Trophoblast cell (in vitro differentiated cells and primary cell): ENCODE data around the gene TBC1D3C. TPM values are rescaled to one million over a fixed set of nuclear protein-coding genes. Genes with fewer than 3 reads are reported as not detected.
"Not testable (repeated sequence)": the region's sequence is repeated elsewhere in the genome, so short reads cannot be mapped to it uniquely, and the experiment has no call there.

Source experiments
- DNase-seq, 2 donors: peaks; one replicate each; pipeline ENCODE4 v3.0.0-alpha.2; 2016
- H2AFZ ChIP-seq: 2 replicates; pipeline ENCODE4 v1.6.1; 2013; ENCODE audit warnings: low read length, moderate library complexity, mild to moderate bottlenecking; ENCODE audit not compliant: insufficient read depth, poor library complexity
- H2AK5ac ChIP-seq: 2 replicates; pipeline ENCODE4 v1.6.1; 2013; ENCODE audit warnings: mild to moderate bottlenecking, low read length
- H2BK120ac ChIP-seq: 2 replicates; pipeline ENCODE4 v1.6.1; 2013; ENCODE audit warnings: low read length, mild to moderate bottlenecking, moderate library complexity; ENCODE audit not compliant: insufficient read depth, poor library complexity
- H2BK12ac ChIP-seq: 2 replicates; pipeline ENCODE4 v1.6.1; 2013; ENCODE audit warnings: mild to moderate bottlenecking, low read length, moderate library complexity
- H2BK5ac ChIP-seq: 2 replicates; pipeline ENCODE4 v1.6.1; 2013; ENCODE audit warnings: low read length, low read depth, moderate library complexity, mild to moderate bottlenecking; ENCODE audit not compliant: poor library complexity
- H3K14ac ChIP-seq: 2 replicates; pipeline ENCODE4 v1.6.1; 2013; ENCODE audit warnings: mild to moderate bottlenecking, low read length
- H3K18ac ChIP-seq: 2 replicates; pipeline ENCODE4 v1.6.1; 2013; ENCODE audit warnings: mild to moderate bottlenecking, low read length
- H3K23ac ChIP-seq: 2 replicates; pipeline ENCODE4 v1.6.1; 2013; ENCODE audit warnings: low read length
- H3K27ac ChIP-seq: 2 replicates; pipeline ENCODE4 v1.5.1; 2013; ENCODE audit warnings: low read depth, mild to moderate bottlenecking, inconsistent platforms, low read length, moderate library complexity
- H3K27me3 ChIP-seq: 2 replicates; pipeline ENCODE4 v1.6.1; 2013; ENCODE audit warnings: inconsistent platforms, mild to moderate bottlenecking, low read length, moderate library complexity; ENCODE audit not compliant: insufficient read depth
- H3K36me3 ChIP-seq, 2 experiments: 1 replicate in 1 of 2; 2 replicates in 1 of 2; pipeline ENCODE4 v1.6.1; 2013; ENCODE audit warnings: low read length in 2 of 2, mild to moderate bottlenecking in 2 of 2, moderate library complexity in 1 of 2; ENCODE audit not compliant: insufficient read depth in 2 of 2, control insufficient read depth in 1 of 2
- H3K4ac ChIP-seq: 2 replicates; pipeline ENCODE4 v1.6.1; 2013; ENCODE audit warnings: low read depth, mild to moderate bottlenecking, low read length, moderate library complexity
- H3K4me1 ChIP-seq, 2 experiments: 1 replicate in 1 of 2; 2 replicates in 1 of 2; pipeline ENCODE4 v1.6.1; 2013; ENCODE audit warnings: low read length in 2 of 2, mild to moderate bottlenecking in 2 of 2, moderate library complexity in 1 of 2; ENCODE audit not compliant: insufficient read depth in 2 of 2, control insufficient read depth in 1 of 2
- H3K4me2 ChIP-seq: 2 replicates; pipeline ENCODE4 v1.6.1; 2013; ENCODE audit warnings: inconsistent platforms, mild to moderate bottlenecking, low read length, moderate library complexity
- H3K4me3 ChIP-seq: 2 replicates; pipeline ENCODE4 v1.5.1; 2013; ENCODE audit warnings: mild to moderate bottlenecking, low read depth, low read length, inconsistent platforms
- H3K79me1 ChIP-seq: one replicate; pipeline ENCODE4 v1.6.1; 2013; ENCODE audit warnings: low read length
- H3K79me2 ChIP-seq: 2 replicates; pipeline ENCODE4 v1.6.1; 2013; ENCODE audit warnings: low read length, mild to moderate bottlenecking; ENCODE audit not compliant: control insufficient read depth, insufficient read depth, poor library complexity
- H3K9ac ChIP-seq: 2 replicates; pipeline ENCODE4 v1.6.1; 2013; ENCODE audit warnings: mild to moderate bottlenecking, low read length
- H3K9me3 ChIP-seq: 2 replicates; pipeline ENCODE4 v1.6.1; 2013; ENCODE audit warnings: low read depth, mild to moderate bottlenecking, control low read depth, inconsistent platforms, low read length; ENCODE audit not compliant: insufficient read depth
- H4K12ac ChIP-seq: 2 replicates; pipeline ENCODE4 v1.6.1; 2013; ENCODE audit warnings: low read depth, mild to moderate bottlenecking, low read length, moderate library complexity
- H4K8ac ChIP-seq: 2 replicates; pipeline ENCODE4 v1.6.1; 2013; ENCODE audit warnings: low read depth, mild to moderate bottlenecking, low read length, moderate library complexity
- H4K91ac ChIP-seq: one replicate; pipeline ENCODE4 v1.6.1; 2013; ENCODE audit warnings: low read depth, mild to moderate bottlenecking, low read length, moderate library complexity
- WGBS: extraction: QIAGEN DNeasy Blood & Tissue Kit; methylation state at CpG from one replicate; pipeline ENCODE4 v1.1.7; 2013; ENCODE audit warnings: missing lambda C conversion rate; ENCODE audit not compliant: insufficient read length, insufficient coverage; ENCODE audit errors: extremely low coverage; 5-methylcytosine and 5-hydroxymethylcytosine counted together
- polyA plus RNA-seq: library from polyadenylated mRNA; stranded (reverse); fragments of 200-250 nt; gene quantifications from 2 replicates; pipeline ENCODE4 v1.2.3, GENCODE V29; 2013

Gene TBC1D3C
- polyA plus RNA-seq, result not detected in 2 replicates

DNA sequence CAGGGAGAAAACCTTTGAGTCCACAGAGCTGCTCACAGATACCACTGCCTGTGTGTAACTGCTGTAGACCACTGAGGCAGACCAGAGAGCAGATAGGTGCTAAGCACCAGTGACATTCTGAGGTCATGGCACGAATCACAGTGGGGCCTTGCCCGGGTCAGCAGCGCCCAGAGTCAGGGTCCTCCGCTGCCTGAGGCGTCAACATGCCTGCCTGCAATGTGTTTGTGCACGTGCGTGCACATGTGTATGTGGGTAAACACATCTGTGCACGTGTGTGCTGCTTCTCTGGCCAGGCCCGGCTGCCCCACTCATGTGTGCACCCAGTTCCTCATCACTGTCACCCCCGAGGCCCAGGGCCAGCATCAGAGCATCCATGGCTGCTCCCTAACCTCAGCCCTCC is at the start of gene TBC1D3C:
TBC1D3C (minus strand) TSS at position 101 of the 400 bp plus-strand sequence. CDS start 1,568 bp downstream, outside the sequence.
- not testable (repeated sequence) for H3K79me1 ChIP-seq, H3K4me3 ChIP-seq, H2AK5ac ChIP-seq, H2AFZ ChIP-seq, H3K79me2 ChIP-seq, H4K91ac ChIP-seq, H3K14ac ChIP-seq, H2BK12ac ChIP-seq, H2BK5ac ChIP-seq, H3K9ac ChIP-seq, H3K27me3 ChIP-seq, H3K4ac ChIP-seq, H3K18ac ChIP-seq, H4K8ac ChIP-seq, H3K23ac ChIP-seq, H3K4me2 ChIP-seq, H3K27ac ChIP-seq, H3K4me1 ChIP-seq, H3K36me3 ChIP-seq, DNase-seq, H3K9me3 ChIP-seq, H4K12ac ChIP-seq, H2BK120ac ChIP-seq
- WGBS, result no CpG with 5 or more reads among the region's 10 CpGs

DNA sequence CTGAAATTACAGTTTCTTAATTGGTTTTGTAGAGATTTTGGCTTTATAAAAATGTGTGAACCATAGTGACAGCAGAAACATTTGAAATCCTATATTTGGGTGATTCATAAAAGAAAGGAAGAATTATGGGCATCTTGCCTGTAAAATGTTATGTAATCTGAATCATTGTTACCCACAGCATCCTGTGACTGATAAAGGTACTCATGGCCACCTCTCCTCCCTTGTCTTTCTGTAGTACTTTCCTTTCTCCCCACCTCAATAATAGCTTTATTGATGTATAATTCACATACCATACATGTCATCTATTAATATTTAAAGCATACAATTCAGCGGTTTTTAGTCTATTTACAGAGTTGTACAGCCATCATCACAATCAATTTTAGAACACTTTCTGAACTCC is 30.8 kb upstream of the TBC1D3C start:
- not testable (repeated sequence) for H3K9ac ChIP-seq, H2BK12ac ChIP-seq, H3K4me1 ChIP-seq, H3K79me2 ChIP-seq, H2BK120ac ChIP-seq, H3K4me3 ChIP-seq, H3K27ac ChIP-seq, H3K4me2 ChIP-seq, H4K91ac ChIP-seq, H2BK5ac ChIP-seq, H3K14ac ChIP-seq, H3K36me3 ChIP-seq, H2AK5ac ChIP-seq, H2AFZ ChIP-seq, DNase-seq, H3K18ac ChIP-seq, H4K8ac ChIP-seq, H3K27me3 ChIP-seq, H3K23ac ChIP-seq, H4K12ac ChIP-seq, H3K9me3 ChIP-seq, H3K79me1 ChIP-seq, H3K4ac ChIP-seq
- WGBS, result no CpG with 5 or more reads among the region's 1 CpG

- H2BK120ac ChIP-seq, H3K9me3 ChIP-seq, H4K8ac ChIP-seq, DNase-seq, H3K79me1 ChIP-seq, H3K4me3 ChIP-seq, H2BK5ac ChIP-seq, H3K4me1 ChIP-seq, H3K23ac ChIP-seq, H2AK5ac ChIP-seq, H3K4me2 ChIP-seq, H3K18ac ChIP-seq, H3K36me3 ChIP-seq, H3K79me2 ChIP-seq, H2BK12ac ChIP-seq, H3K4ac ChIP-seq, H4K91ac ChIP-seq, H3K27ac ChIP-seq, H3K27me3 ChIP-seq, H3K14ac ChIP-seq, H2AFZ ChIP-seq, H4K12ac ChIP-seq, H3K9ac ChIP-seq: not testable (repeated sequence)
- no CpG with 5 or more reads among the region's 2 CpGs for WGBS
Observed at GRCh38 chr17:38094059-38094694, 25.7 kb upstream of the TBC1D3C start.

- H3K14ac ChIP-seq, H3K79me2 ChIP-seq, H3K18ac ChIP-seq, H2BK12ac ChIP-seq, H4K12ac ChIP-seq, H3K27ac ChIP-seq, H3K9ac ChIP-seq, DNase-seq, H2BK120ac ChIP-seq, H2BK5ac ChIP-seq, H3K9me3 ChIP-seq, H3K4ac ChIP-seq, H3K36me3 ChIP-seq, H3K4me2 ChIP-seq, H2AFZ ChIP-seq, H2AK5ac ChIP-seq, H3K27me3 ChIP-seq, H4K91ac ChIP-seq, H3K4me3 ChIP-seq, H3K4me1 ChIP-seq, H4K8ac ChIP-seq, H3K79me1 ChIP-seq, H3K23ac ChIP-seq: not testable (repeated sequence)
- WGBS, result no CpG with 5 or more reads among the region's 10 CpGs
Observed at GRCh38 chr17:38088120-38088519, 19.7 kb upstream of the TBC1D3C start.
